ENCODE results near the gene NPC1L1.
"Not testable (repeated sequence)": the region's sequence is repeated elsewhere in the genome, so short reads cannot be mapped to it uniquely, and the experiment has no call there.

Gene NPC1L1

DNA sequence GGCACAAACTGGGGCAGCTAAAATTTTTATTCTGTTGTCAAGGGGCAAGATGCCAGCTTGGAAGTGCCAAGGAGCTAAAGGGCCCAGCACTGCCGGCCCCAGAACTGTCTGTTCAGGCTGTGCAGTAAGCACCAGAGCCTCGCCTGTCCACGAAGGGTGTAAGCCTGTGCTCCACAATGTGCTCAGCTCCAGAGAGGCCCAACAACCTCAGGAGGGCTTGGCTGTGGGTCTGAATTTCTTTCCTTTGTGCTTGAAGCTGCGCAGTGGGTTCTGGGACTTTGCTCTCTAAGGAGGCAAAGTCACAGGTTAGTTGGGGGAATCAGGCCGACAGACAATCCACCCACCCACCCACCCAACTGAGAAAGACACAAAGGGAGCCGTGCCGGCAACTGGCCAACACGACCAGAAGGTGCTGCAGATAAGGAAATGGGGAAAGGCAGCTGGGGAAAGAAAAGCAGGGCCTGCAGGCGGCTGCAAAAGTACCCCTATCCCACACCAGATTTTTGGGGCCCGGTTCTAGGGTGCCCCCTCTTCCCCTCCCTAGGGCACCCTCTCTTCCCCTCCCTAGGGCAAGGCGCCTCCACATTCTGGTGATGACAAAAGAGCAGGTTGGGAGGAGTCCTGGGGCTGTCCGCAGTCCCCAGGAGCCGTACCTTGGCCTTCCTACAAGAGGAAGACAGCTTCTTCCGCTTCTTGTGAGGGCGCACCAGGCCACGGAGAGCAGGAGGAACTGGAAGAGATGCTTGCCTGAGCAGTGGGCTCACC, 24.8 kb upstream of the NPC1L1 start:
- no peak for DNase-seq

DNA sequence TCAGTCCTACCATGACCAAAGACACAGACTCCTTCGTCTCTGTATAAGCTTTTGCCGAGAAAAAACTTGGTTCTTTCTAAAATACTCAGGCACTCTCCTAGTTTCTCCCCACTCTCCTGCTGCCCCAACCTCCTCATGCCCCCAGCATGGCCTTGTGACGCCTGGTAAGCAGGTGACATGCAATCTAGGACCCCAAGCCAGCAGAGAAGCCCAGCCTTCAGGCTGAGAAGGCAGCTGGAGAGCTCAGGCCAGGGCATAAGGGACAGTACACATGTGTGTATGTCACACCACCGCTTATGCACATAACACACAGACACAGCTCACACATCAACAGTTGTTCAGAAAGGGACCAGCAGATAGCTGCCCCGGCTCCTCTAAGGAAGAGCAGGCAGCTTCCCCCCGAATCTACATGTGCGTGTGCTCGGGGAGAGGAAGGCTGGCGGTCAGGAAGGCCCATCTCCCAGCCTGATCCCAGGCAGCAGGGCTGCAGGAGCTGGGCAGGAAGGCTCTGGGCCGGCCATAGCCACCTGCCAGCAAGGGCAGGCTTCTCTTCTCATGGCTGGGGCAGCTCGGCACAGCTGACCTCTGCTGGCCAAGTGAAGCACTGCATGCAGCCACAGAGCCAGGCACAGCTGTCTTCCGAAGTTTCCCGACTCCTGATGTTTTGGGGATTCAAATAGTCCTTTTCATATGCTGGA, 24.1 kb upstream of the NPC1L1 start:
- DNase-seq = peak; percentile 67

DNA sequence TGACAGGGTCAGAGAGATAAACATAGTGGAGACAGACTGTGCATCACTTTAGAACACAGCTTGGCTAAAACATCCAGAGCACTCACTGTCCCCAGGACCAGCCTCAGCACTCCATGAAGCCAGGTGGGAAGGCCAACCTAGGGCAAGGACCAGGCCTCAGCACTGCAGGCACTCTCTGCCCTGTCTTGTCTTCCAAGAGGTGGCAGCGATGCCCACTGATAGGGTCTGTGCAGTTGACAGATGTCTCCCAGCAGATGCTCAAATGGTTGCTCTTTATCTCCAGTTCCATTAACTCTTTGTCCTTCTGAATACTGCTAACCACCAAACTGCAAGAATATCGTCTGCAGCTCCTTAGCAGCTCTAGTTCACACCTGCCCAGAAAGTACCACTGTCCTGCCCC, 23.5 kb upstream of the NPC1L1 start:
- no peak for DNase-seq

DNA sequence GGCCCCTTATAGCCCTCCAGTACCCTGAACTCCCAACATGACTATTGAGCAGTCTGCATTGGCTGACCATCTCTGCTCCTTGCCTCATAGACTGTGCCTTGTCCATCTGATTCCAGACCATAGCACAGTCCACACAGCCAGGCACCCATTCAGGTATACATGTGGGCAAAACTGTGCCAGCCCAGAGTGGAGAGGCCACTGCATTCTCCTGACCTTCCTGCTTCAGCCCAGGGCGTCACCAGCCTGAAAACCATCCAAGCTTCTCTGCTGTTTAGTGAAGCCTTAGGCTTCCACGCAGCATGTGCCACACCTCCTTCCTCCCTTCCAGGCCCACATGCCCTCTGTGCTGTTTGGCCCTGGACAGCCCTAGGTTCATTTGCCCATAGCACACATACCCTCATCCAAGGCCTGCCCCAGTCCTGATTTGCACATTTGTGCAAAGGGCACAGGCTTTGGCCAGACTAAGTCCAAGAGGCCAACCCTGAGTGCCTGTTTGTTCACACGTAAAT, 22.1 kb upstream of the NPC1L1 start:
- DNase-seq = no peak

DNA sequence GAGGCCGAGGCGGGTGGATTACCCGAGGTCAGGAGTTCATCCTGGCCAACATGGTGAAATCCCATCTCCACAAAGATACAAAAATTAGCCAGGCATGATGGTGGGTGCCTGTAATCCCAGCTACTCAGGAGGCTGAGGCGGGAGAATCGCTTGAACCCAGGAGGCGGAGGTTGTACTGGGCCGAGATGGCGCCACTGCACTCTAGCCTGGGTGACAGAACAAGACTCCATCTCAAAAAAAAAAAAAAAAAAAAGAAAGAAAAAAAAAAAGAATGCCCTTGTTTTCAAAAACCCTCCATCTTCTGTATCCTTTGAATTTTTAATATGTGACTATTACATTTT, 21.5 kb upstream of the NPC1L1 start:
- not testable (repeated sequence) for DNase-seq

DNA sequence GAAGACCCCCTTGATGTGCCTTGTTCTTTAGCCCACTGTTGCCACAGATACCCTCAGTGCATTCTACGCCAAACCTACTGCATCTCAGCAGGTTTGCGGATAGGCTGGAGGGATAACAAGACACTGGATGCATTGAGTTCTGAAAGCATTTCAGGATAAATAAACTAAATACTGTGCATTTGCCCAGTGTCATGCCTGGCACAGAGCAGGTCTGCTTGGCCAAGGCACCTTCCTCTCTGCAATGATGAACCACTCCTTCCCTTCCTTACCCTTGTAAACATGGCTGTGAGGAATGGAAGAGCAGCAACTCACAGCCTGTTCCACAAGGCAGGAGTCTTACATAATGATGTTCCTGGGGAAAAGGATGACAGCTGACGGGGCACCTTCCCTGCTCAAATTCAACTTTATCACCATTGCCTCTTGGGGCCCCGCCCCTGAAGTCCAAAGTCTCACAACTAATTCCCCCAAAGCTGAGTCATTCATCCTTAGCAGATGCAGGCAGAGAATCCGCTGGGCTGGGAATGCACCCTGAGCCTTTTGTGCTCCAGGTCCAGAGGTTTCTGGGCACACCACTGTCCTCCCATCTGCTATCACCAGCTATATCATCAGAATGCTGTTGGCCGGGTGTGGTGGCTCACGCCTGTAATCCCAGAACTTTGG, 21.0 kb upstream of the NPC1L1 start:
- DNase-seq = no peak

DNA sequence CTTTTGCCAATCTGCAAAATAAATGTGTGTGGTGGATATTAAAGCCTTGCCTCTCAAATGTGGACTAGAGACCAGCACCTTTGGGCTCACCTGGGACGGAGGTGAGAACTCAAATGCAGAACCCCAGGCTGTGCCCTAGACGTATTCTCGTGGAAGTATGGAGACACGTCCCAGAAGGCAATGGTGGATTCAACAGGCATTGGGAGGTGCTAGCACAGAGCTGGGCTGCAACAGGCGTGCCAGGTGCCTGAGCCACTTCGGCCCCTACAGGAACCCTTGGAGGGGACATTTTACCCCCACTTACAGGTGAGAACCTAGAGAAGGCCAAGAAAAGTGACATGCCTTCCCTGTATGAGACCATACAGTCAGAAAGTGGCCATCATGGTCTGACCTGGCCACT, 20.4 kb upstream of the NPC1L1 start:
- DNase-seq = no peak

DNA sequence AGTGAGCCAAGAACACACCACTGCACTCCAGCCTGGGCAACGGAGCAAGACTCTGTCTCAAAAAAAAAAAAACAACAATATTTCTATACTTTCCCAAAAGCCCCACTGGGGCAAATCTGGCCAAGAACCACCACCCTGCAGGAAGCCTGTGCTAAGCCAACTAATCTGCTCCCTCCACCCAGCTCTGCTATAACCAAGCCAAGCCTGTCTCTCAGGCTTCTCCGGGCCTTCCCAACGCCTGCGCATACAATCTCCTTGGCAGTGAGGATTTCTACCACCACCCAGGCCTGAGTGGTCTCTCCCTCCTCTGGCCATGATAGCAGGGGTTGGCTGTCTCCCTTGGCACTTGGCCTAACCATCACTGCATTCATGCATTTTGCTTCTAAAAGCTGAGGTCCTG, 18.4 kb upstream of the NPC1L1 start:
- DNase-seq = no peak

DNA sequence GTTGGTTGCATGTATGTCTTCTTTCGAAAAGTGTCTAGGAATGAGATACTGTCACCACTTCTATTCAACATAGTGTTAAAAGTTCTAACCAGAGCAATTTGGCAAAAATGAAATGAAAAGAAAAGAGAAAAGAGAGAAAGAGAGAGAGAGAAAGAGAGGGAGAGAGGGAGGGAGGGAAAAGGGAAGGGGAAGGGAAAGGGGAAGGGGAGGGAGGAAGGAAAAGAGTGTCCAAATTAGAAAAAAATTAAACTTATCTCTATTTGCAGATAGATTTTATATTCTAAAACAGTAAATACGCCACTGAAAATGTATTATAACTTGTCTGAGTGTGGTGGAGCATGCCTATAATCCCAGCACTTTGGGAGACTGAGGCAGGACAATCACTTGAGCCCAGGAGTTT, 16.4 kb upstream of the NPC1L1 start:
- DNase-seq = no peak

DNA sequence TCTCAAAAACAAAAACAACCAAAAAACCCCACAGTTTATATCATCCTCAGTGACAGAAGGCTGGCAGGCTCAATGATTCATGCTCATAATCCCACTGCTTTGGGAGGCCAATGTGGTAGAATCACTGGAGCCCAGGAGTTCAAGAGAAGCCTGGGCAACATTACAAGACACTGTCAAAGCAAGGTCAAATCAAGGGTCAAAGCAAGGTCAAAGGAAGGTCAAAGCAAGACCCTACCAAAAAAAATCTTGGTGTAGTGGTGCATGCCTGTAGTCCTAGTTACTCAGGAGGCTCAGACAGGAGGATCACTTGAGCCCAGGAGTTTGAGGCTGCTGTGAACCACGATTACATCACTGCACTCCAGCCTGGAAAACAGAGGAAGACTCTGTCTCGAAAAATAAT, 14.2 kb upstream of the NPC1L1 start:
- no peak for DNase-seq

DNA sequence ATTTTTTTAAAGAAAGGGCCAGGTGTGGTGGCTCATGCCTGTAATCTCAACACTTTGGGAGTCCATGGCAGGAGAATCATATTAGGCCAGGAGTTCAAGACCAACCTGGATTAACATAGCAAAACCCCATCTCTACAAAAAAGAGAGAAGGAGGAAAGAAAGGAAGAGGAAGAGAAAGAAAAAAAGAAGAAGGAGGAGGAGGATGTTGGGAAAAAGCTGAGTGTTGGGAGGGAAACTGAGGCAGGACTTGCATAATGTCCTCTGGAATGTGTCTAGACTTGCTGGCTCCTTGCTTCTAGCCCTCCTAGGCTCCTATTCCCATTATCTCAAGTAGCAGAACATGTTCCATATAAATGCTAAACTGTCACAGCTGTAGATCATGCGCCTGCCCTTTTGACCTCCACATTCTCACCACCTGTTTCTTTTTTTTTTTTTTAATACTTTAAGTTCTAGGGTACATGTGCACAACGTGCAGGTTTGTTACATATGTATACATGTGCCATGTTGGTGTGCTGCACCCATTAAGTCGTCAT, 11.4 kb upstream of the NPC1L1 start:
- DNase-seq = not testable (repeated sequence)

DNA sequence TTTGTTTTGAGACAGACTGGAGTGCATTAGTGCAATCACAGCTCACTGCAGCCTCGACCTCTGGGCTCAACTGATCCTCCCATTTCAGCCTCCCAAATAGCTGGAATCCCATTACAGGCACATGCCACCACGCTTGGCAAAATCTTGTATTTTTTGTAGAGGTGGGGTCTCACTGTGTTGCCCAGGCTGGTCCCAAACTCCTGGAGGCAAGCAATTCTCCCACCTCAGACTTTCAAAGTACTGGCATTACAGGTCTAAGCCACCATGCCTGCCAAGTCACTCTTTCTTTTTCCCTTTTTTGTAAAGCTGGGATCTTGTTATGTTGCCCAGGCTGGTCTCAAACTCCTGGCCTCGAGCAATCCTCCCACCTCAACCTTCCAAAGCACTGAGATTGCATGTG, 8.3 kb upstream of the NPC1L1 start:
- DNase-seq = no peak

DNA sequence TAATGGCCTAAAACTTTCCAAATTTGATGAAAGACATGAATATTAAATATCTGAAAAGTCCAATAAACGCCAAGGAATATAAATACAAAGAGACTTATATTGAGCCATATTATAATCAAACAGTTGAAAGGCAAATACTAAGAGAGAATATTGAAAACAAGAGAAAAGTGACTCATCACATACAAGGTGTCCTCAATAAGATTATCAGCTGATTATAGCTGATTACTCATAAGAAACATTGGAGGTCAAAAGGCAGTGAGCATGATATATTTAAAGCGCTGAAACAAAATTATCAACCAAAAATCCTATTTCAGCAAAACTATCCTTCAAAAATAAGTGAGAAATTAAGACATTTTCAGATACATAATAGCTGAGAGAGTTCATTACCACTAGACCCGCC, 7.8 kb upstream of the NPC1L1 start:
- no peak for DNase-seq

DNA sequence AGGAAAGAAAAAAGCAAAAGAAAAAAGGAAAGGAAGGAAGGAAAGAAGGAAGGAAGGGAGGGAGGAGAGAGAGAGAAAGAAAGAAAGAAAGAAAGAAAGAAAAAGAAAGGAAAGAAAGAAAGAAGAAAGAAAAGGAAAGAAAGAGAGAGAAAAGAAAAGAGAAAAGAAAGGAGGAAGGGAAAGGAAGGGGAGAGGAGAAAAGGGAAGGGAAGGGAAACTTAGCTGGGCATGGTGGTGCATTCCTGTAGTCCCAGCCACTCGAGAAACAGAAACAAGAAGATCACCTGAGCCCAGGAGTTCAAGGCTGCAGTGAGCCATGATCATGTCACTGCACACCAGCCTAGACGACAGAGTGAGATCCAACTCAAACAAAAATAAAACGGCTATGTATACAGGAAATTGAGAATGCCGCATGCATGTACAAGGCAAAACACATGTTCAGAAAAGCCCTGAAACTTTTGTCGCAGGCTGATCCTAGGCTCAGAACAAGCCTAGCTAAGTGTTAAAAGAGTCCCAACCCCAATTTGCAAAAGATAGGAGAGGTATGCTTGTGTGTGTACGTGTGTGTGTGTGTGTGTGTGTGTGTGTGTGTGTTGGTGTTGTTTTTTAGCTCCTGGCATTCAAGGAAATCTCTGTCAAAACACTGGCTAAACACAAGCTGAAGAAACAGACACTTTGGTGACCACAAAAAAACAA, 6.6 kb upstream of the NPC1L1 start:
- DNase-seq = no peak

DNA sequence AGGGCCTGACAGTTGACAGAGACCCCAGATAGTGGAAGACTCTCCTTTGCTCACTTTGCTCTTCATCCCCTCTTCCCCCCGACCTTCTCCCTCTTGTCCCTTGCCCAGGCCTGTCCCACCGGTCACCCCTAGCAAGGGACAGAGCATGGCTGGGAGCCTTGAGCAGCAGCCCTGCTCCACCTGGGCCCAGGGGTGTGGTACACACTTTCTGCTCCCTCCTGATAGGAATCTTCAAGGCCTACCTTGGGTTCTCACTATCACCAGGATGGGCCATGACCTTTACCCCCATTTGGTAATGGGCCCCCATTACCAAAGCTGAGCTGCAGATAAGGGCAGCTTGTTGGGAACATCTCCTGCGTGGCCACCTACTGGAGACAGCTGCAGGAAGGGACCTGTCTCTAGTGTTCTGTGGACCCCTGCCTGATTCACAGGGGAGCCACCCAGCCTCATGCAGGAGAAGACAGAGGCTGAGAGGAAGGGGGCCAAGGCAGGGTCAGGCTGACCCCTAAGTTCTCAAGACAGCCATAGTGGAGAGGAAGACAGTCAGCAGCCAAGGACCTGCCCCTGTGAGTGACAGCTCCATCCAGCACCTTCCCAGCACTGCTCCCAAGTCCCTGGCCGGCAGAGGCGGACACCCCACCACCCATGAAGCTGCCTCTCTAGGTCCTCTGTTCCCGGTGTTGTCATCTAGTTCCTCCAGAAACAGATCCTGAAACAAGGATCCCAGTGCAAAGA, 913 bp upstream of the NPC1L1 start:
- DNase-seq = no peak

DNA sequence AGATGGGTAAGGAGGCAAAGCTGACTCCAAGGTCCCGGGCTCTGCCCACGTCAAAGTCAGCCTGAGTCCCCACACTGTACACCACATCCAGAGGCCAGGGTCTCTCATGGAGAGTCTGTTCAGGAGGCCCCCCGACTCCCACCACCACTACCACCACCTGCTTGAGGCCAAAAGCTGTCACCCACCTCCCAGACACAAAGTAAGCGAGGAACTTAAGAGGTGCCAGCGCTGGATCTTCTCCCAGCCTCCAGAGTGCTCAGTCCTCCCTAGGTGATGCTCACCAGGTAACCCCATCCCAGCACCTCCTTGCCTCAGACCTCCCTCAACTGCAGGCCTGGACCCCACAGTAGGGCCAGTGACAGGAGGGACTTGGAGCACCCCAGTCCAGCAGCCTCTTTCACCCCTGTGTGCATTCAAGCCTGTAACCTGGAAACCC, 520 bp downstream of the NPC1L1 start:
- DNase-seq = no peak

DNA sequence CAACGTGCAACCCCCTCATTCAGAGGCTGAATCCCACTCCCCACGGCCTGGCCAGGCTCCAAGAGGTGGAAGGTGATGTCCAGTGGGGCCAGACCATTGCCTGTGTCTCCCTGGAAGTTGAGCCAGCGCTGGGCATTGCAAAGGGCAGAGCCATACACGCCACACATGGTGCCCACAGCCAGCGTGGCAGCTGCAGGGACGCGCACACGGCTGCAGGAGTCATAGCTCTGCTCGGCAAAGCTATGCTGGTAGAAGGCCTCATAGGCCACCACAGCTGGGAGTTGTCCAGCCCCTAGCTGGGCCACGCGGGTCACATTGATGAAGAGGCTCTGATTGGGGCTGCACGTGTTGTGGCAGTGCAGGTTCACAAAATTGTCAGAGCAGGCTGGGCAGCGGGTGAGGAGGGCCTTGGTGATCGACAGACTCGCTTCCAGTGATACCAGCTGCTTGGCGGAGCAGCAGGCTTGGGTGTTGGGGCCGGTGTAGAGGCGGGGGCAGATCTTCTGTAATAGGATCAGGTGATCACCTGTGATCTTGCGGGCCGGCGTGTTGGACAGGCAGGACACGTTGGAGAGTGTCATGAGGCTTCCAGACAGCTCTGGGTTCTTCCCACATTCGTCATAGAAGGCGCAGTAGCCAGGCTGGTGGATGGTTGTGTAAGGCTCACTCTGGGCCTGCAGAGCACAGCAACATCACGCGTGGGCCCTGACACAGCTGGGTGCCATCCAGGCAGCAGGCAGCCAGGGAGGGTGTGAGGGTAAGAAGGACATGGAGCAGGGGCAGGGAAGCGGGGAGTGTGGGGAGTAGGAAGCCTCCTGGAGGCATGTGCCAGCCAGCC, 1.2 kb downstream of the NPC1L1 start:
- DNase-seq = no peak

DNA sequence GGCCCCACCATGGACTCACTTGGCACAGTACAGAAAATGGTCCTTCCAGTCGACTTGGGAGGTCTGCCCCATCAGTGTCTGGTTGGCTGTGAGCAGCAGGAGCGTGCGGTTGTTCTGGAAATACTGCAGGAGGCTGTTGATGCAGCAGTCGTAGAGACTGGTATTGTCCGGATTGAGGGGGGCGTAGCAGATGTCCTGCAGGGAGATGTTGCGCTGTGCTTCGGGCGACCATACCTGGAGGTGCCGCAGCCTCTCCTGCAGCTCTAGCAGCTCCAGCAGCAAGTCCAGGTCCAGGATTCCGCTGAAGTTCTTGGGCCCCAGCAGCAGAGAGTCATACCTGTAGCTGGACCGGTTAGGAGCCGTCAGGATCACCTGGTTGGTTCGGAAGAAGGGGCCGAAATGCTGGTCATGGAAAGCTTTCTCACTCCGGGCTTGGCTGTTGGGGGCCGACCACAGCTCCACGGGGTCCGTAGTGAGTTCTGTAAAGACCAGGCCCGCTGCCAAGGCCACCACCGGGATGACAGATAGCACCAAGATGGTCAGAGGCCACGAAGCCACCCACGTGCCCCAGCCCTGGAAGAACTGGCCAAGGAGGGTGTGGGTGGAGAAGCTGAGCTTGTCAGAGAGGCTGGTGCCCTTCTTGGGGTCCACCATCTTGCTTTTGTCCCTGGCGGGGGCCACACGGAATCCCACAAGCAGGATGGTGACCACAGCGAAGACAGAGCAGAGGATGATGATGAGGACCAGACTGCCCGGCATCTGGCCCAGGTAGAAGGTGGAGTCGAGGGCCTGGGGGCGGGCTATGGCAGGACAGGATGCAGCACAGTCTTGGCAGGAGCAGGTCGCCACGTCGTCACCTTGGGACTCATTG, 2.1 kb downstream of the NPC1L1 start:
- DNase-seq = no peak

DNA sequence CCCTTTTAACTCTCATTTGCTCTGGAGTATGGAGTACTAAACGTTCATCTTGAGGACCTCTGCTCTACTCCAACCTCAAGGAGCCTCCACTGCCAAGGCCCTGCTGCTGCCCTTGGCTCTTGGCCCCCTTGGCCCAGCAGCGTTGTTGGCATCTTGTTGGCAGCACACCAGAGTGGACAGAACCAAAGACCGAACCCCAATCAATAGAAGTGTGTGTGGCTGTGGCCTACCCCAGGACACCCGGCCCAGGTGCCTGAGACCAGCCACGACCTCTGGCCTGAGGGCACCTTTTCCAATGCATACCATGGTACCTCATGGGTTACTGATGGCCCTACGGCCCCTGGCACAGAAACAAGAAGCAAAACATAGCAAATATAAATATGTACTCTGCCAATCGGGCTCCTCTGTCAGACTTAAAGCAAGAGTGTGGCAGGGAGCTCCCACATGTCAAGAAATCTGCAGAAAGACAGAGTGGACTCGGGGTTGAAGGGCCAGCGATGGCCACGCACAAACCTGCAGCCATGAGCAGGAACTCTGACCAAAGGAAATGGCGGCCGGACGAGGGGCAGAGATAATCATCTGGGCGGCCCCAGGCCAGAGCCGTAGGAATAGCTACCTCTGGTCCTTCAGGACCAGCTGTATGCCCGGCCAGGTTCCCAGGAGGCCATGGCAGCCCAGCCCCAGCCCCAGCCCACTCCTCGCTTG, 2.9 kb downstream of the NPC1L1 start:
- no peak for DNase-seq

DNA sequence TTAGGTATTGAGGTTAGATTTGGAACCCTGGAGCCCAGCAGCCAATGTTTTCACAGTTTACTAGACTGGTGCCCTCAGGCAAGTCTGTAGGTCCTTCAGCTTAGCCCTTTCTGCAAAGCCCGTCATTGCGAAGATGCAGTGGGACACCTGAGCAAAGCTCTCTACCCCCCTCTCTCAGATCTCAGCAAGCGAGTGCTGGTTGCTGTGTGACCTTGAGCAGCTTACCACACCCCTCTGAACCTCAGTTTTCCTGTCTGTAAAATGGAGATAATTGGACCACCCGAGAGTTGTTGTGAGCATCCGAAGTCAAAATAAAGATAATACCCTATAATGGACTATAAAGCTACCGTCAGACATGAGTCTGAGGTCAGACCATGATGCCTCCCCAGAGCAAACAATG, 3.7 kb downstream of the NPC1L1 start:
- no peak for DNase-seq

All from stimulated activated CD4-positive, alpha-beta T cell treated with anti-CD3 and anti-CD28 coated beads, Interleukin-4, amount 100 ng/mL, for 1 hour (primary cell).